ENCODE data around the gene ZBTB11.
"Not testable (repeated sequence)": the region's sequence is repeated elsewhere in the genome, so short reads cannot be mapped to it uniquely, and the experiment has no call there.

The ZBTB11 gene

DNA sequence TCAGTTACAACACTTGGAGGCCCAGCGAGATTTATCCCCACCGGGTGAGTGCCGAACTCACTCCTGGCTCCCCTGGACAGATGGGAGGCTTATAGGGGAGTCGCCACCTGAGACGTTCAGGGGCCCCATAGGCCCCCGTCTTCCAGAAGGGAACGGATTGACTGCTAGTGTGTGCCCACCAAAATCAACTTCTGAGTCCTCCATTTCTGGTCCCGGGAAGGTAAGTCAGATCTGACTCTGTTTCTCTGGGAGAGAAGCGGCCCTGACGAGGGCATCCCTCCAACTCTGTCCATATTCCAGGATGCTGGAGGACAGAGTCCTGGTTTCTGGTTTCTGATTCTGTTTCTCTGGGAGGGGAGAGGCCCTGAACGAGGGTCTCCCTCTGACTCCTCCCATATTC, 44.3 kb downstream of the ZBTB11 start:
- CTCF ChIA-PET = no interaction called here
- Mint-ChIP-seq H3K9me3 (no peaks in the 10 kb centered on the region), H3K27ac (no peak overlapping the region), H3K4me3 (no peak overlapping the region), H3K27me3 (no peaks in the 10 kb centered on the region), H3K4me1 (no peaks in the 10 kb centered on the region), H3K36me3 (no peaks in the 10 kb centered on the region)
- no peak for DNase-seq

DNA sequence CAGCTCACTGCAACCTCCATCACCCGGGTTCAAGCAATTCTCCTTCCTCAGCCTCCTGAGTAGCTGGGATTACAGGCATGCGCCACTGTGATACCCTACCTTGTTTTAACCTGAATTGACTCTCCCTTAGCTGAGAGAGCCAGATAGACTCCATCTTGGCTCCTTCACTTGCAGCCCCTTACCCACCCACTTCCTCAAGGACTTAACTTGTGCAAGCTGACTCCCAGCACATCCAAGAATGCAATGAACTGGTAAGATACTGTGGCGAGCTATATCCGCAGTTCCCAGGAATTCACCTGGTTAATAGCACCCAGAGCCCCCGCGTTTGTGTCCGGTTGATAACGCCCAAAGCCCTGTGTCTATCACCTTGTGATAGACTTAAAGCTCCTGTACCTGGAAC, 45.0 kb downstream of the ZBTB11 start:
- H3K36me3 Mint-ChIP-seq, H3K27me3 Mint-ChIP-seq, DNase-seq, H3K9me3 Mint-ChIP-seq, H3K4me3 Mint-ChIP-seq, H3K4me1 Mint-ChIP-seq: not testable (repeated sequence)
- CTCF ChIA-PET = interaction anchor here (1.0 kb wide), 1 partner anchor 560 kb away, joined by 3 read pairs; no protein-coding TSS in a partner anchor
- H3K27ac Mint-ChIP-seq = peak overlapping the region; percentile 58

DNA sequence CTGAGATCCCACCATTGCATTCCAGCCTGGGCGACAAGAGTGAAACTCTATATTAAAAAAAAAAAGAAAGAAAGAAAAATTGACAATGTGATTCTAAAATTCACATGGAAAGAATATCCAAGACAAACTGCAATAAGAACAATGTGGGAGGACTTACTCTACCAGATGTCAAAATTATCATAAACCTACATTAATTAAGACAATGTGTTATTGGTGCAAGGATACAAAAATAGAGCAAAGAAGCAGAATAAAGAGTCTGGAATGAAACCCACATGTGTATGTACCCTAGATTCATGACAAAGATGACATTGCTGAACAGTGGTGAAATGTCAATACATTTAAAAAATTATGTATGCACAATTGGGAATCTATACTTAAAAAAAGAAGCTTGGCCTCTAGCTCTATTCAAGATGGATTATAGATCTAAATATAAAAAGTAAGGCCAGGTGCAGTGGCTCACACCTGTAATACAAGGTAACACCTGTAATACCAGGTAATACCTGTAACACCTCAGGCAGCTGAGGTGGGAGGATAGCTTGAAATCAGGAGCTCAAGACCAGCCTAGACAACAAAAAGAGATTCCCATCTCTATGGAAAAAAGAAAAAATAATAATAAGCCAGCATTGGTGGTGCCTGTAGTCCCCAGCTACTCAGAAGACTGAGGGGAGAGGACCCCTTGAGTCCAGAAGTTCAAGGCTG, 45.7 kb downstream of the ZBTB11 start:
- H3K4me1 Mint-ChIP-seq = no peaks in the 10 kb centered on the region
- H3K27ac Mint-ChIP-seq = no peak overlapping the region
- no peaks in the 10 kb centered on the region for H3K27me3 Mint-ChIP-seq
- H3K36me3 Mint-ChIP-seq = no peaks in the 10 kb centered on the region
- CTCF ChIA-PET = interaction anchor here (1.0 to 1.5 kb wide), 3 partner anchors 20 to 559 kb away, joined by 3 to 4 read pairs (median 3); no protein-coding TSS in a partner anchor
- no peak overlapping the region for H3K4me3 Mint-ChIP-seq
- no peak for DNase-seq
- H3K9me3 Mint-ChIP-seq = no peaks in the 10 kb centered on the region

DNA sequence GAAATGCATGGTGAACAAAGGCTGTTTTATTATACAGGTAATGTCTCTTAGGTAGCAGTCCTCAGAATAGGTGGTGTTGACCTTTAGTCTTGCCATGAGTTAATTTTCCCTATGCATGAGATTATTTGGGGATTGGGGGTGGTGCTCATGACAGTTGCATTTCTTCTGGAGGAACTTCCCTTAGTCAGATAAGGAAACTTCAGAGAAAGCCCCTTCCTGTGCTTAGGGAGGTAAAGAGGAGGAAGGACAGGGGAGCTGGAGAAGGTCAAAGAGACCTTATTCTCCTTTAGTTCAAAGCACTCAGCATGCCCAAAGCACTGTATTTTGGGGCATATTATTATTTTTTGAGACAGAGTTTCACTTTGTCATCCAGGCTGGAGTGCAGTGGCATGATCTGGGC, 47.7 kb downstream of the ZBTB11 start:
- no peaks in the 10 kb centered on the region for H3K27me3 Mint-ChIP-seq
- H3K36me3 Mint-ChIP-seq = no peaks in the 10 kb centered on the region
- CTCF ChIA-PET = no interaction called here
- no peaks in the 10 kb centered on the region for H3K4me1 Mint-ChIP-seq
- H3K9me3 Mint-ChIP-seq = peaks cover 5% of the 10 kb centered on the region
- no peak for DNase-seq
- no peak overlapping the region for H3K4me3 Mint-ChIP-seq
- no peak overlapping the region for H3K27ac Mint-ChIP-seq

DNA sequence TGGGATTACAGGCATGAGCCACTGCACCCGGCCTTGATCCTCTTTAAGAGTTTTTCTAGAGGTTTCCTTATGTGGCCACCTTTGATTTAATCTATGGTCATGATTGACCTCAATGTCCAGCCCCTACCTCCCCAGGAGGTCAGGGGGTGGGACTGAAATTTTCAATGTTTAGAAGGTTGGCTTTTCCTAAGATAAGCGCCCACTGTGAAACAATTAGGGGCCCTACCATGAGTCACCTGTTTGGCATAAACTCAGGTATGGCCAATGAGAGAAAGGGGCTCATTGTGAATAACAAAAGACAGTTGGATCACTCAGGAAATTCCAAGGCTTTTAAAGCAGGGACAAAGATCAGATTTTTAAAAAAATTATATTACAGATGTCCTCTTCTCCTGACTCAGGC, 51.1 kb downstream of the ZBTB11 start:
- Mint-ChIP-seq H3K4me3 (no peak overlapping the region), H3K9me3 (peaks cover 5% of the 10 kb centered on the region), H3K27me3 (no peaks in the 10 kb centered on the region), H3K36me3 (no peaks in the 10 kb centered on the region), H3K4me1 (no peaks in the 10 kb centered on the region), H3K27ac (no peak overlapping the region)
- no peak for DNase-seq
- CTCF ChIA-PET = no interaction called here

DNA sequence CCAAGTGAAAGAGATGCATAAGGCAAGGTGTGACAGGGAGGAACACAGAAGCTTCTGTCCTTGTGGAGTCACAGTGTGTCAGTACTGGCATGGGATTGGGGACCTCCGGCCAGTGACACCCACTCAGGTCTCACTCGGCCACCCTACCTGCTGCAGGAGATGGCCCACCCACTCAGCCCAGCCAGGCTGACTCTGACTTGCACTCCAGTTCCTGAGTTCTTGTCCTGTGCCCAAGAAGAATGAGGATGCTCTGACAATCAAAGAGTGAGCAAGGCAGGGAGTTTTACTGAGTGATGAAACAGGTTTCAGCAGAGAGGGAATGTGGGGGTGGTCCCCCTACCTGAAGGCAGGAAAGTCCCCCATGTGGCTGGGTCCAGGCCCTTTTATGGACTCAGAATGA, 52.1 kb downstream of the ZBTB11 start:
- H3K27ac Mint-ChIP-seq = no peak overlapping the region
- H3K36me3 Mint-ChIP-seq = no peaks in the 10 kb centered on the region
- CTCF ChIA-PET = no interaction called here
- H3K27me3 Mint-ChIP-seq = no peaks in the 10 kb centered on the region
- no peak for DNase-seq
- H3K4me3 Mint-ChIP-seq = no peak overlapping the region
- H3K9me3 Mint-ChIP-seq = peaks cover 5% of the 10 kb centered on the region
- no peaks in the 10 kb centered on the region for H3K4me1 Mint-ChIP-seq

DNA sequence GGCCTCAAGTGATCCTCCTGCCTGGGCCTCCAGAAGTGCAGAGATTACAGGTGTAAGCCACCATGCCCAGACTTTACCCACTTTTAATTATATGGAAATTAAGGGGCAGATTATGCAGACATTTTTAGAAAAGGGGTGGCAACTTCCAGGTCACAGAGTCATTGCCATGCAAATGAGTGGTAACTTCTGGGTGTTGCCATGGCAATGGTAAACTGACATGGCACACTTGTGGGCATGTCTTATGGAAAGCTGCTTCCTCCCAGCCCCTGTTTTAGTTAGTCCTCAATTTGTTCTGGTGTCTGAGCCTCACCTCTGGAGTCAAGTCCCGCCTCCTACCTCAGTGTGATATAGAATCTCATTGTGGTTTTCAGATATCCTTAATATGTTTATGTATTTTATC, 53.3 kb downstream of the ZBTB11 start:
- CTCF ChIA-PET = interaction anchor here (0.9 kb wide), 1 partner anchor 8 kb away, joined by 5 read pairs; no protein-coding TSS in a partner anchor
- peaks cover 6% of the 10 kb centered on the region for H3K9me3 Mint-ChIP-seq
- no peak for DNase-seq
- H3K4me1 Mint-ChIP-seq = no peaks in the 10 kb centered on the region
- H3K27ac Mint-ChIP-seq = no peak overlapping the region
- no peak overlapping the region for H3K4me3 Mint-ChIP-seq
- H3K36me3 Mint-ChIP-seq = no peaks in the 10 kb centered on the region
- no peaks in the 10 kb centered on the region for H3K27me3 Mint-ChIP-seq

DNA sequence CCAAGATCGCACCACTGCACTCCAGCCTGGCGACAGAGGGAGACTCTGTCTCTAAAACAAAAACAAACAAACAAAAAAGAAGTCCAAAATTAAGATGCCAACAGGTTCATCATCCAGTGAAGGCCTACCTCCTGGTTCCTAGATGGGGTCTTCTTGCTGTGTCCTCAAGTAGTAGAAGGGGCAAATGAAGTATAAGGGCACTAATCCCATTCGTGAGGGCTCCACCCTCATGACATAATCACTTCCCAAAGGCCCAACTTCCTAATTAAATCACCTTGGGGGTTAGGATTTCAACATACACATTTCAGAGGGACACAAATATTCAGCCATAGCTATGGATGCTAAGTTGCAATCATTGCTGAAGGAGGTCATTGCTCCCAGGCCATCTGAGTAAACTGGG, 57.2 kb downstream of the ZBTB11 start:
- CTCF ChIA-PET = no interaction called here

DNA sequence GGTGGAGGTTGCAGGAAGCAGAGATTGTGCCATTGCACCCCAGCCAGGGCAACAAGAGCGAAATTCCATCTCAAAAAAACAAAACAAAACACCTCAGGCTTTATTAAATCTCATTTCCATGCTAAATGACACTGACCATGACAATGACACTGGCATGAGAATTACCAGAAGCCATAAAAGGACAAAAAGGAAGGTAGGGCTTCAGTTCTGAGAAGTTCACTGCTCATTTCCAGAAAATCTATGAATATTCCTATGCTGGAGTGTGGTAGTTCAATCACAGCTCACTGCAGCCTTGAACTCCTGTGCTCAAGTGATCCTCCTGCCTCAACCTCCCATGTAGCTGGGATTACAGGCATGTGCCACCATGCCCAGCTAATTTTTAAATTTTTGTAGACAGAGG, 58.2 kb downstream of the ZBTB11 start:
- no peak overlapping the region for H3K27ac Mint-ChIP-seq
- peaks cover 2% of the 10 kb centered on the region for H3K9me3 Mint-ChIP-seq
- no peaks in the 10 kb centered on the region for H3K36me3 Mint-ChIP-seq
- no peak for DNase-seq
- no peak overlapping the region for H3K4me3 Mint-ChIP-seq
- H3K27me3 Mint-ChIP-seq = no peaks in the 10 kb centered on the region
- CTCF ChIA-PET = no interaction called here
- no peaks in the 10 kb centered on the region for H3K4me1 Mint-ChIP-seq

More for the DNA sequence above, 57.2 kb downstream of the ZBTB11 start:
- no peak for DNase-seq
- no peaks in the 10 kb centered on the region for H3K4me1 Mint-ChIP-seq
- no peaks in the 10 kb centered on the region for H3K27me3 Mint-ChIP-seq
- H3K9me3 Mint-ChIP-seq = peaks cover 2% of the 10 kb centered on the region
- H3K27ac Mint-ChIP-seq = no peak overlapping the region
- H3K36me3 Mint-ChIP-seq = no peaks in the 10 kb centered on the region
- H3K4me3 Mint-ChIP-seq = no peak overlapping the region

DNA sequence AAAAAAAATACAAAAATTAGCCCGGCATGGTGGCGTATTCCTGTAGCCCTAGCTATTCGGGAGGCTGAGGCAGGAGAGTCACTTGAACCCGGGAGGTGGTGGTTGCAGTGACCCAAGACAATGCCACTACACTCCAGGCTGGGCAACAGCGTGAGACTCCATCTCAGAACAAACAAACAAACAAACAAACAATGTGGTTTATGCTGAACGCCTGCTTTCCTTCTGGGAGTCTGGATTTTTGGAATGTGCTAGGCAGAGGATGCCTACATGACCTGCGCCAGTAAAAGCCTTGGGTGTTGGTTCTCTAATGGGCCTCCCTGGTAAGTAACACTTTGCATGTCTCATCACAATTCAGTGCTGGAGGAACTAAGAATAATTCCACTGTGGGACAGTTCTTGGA, 59.5 kb downstream of the ZBTB11 start:
- no peaks in the 10 kb centered on the region for H3K4me1 Mint-ChIP-seq
- no peak overlapping the region for H3K4me3 Mint-ChIP-seq
- H3K27ac Mint-ChIP-seq = no peak overlapping the region
- H3K9me3 Mint-ChIP-seq = peaks cover 2% of the 10 kb centered on the region
- CTCF ChIA-PET = no interaction called here
- H3K27me3 Mint-ChIP-seq = no peaks in the 10 kb centered on the region
- H3K36me3 Mint-ChIP-seq = no peaks in the 10 kb centered on the region
- DNase-seq = no peak

DNA sequence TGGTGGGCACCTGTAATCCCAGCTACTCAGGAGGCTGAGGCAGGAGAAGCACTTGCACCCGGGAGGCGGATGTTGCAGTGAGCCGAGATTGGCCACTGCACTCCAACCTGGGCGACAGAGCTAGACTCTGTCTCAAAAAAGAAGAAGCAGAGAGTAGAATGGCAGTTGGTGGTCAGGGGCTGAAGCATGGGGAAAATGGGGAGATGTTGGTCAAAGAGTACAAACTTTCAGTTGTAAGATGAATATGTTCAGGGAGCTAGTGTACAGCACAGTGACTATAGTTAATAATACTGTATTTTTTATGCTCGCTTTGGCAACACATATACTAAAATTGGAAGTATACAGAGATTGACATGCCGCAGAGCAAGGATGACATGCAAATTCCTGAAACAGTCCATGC, 61.4 kb downstream of the ZBTB11 start:
- Mint-ChIP-seq H3K36me3 (no peaks in the 10 kb centered on the region), H3K27ac (no peak overlapping the region), H3K4me1 (no peaks in the 10 kb centered on the region), H3K27me3 (no peaks in the 10 kb centered on the region), H3K4me3 (no peak overlapping the region), H3K9me3 (peaks cover 2% of the 10 kb centered on the region)
- DNase-seq = no peak
- CTCF ChIA-PET = interaction anchor here (1.0 kb wide), 1 partner anchor 9 kb away, joined by 5 read pairs; no protein-coding TSS in a partner anchor

DNA sequence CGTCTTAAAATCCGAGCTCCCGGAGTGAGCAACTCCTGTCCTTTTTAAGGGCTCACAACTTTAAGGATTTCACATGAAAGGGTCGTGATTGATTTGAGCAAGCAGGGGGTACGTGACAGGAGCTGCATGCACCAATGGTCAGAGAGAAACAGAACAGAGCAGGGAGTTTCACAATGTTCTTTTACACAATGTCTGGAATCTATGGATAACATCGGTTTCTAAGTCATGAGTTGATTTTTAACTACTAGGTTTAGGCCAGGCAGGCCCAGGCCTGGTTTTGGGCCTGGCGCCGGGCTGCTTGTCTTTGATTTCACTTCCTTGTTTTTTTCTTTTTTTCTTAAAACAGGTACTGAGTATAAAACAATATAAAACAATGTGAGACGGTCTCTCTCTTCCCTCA, 63.9 kb downstream of the ZBTB11 start:
- CTCF ChIA-PET, H3K27ac Mint-ChIP-seq, H3K9me3 Mint-ChIP-seq: not testable (repeated sequence)

DNA sequence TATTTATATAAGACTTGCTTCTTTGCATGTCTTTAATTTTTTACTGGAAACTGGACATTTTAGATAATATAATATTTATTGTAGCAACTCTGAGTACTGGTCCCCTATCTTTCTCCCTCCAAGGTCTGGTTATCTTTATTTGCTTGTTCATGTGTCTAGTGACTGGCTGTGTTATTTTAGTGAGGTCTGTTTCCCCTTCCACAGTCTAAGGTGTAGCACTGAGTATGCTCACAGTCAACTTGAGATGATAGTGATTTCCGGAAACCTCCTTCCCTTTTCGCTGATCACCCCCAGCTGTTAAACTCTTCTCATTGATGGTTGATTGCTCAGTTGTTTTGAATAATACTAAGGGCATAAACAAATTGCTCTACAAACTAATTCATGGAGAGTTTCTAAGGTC, 65.9 kb downstream of the ZBTB11 start:
- Mint-ChIP-seq H3K4me1 (no peaks in the 10 kb centered on the region), H3K9me3 (no peaks in the 10 kb centered on the region), H3K27me3 (no peaks in the 10 kb centered on the region), H3K4me3 (no peak overlapping the region), H3K36me3 (no peaks in the 10 kb centered on the region), H3K27ac (no peak overlapping the region)
- DNase-seq = no peak
- CTCF ChIA-PET = no interaction called here

More for the DNA sequence above, 63.9 kb downstream of the ZBTB11 start:
- H3K36me3 Mint-ChIP-seq, DNase-seq, H3K4me3 Mint-ChIP-seq, H3K4me1 Mint-ChIP-seq, H3K27me3 Mint-ChIP-seq: not testable (repeated sequence)

DNA sequence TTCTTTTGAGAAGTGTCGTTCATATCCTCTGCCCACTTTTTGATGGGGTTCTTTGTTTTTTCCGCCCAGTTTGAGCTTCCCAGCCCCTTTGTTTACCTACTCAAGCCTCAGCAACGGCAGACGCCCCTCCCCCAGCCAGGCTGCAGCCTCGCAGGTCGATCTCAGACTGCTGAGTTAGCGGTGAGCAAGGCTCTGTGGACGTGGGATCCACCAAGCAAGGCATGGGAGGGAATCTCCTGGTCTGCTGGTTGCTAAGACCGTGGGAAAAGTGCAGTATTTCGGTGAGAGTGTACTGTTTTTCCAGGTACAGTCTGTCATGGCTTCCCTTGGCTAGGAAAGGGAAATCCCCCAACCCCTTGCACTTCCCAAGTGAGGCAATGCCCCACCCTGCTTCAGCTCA, 71.5 kb downstream of the ZBTB11 start:
- H3K27ac Mint-ChIP-seq, H3K27me3 Mint-ChIP-seq, H3K4me1 Mint-ChIP-seq, CTCF ChIA-PET, DNase-seq, H3K4me3 Mint-ChIP-seq, H3K9me3 Mint-ChIP-seq: not testable (repeated sequence)
- H3K36me3 Mint-ChIP-seq = peaks cover 15% of the 10 kb centered on the region

DNA sequence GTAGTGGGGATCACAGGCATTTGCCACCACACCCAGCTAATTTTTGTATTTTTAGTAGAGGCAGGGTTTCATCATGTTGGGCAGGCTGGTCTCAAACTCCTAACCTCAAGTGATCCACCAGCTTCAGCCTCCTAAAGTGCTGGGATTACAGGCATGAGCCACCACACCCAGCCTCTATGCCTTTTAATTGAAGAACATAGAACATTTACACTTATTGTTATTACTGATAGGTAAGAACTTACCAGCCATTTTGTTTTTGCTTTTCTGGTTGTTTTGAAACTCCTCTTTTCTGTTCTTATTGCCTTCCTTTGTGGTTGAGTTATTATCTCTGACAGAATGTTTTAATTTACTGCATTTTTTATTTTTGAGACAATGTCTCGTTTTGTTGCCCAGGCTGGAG, 73.7 kb downstream of the ZBTB11 start:
- Mint-ChIP-seq H3K4me3 (no peak overlapping the region), H3K27ac (no peak overlapping the region), H3K36me3 (peaks cover 19% of the 10 kb centered on the region), H3K27me3 (no peaks in the 10 kb centered on the region), H3K9me3 (no peaks in the 10 kb centered on the region), H3K4me1 (no peaks in the 10 kb centered on the region)
- CTCF ChIA-PET = no interaction called here
- DNase-seq = no peak

DNA sequence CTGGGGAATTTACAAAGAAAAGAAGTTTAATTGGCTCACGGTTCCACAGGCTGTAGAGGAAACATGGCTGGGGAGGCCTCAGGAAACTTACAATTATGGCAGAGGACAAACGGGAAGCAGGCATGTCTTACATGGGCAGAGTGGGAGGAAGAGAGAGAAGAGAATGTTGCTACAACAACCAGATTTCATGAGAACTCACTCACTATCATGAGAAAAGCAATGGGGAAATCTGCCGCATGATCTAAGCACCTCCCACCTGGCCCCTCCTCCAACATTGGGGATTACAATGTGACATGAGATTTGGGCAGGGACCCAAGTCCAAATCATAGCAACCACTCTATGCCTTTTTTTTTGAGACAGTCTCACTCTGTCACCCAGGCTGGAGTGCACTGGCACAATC, 74.2 kb downstream of the ZBTB11 start:
- CTCF ChIA-PET = no interaction called here
- Mint-ChIP-seq H3K4me3 (no peak overlapping the region), H3K36me3 (peaks cover 19% of the 10 kb centered on the region), H3K4me1 (no peaks in the 10 kb centered on the region), H3K27me3 (no peaks in the 10 kb centered on the region), H3K27ac (peak overlapping the region; percentile 7), H3K9me3 (no peaks in the 10 kb centered on the region)
- DNase-seq = no peak
